Adrenal gland (tissue), 12 donors: Measurements from ENCODE around the gene SPNS2. TPM values are rescaled to one million over a fixed set of nuclear protein-coding genes. Genes with fewer than 3 reads are reported as not detected.

Experiments
- DNase-seq, 7 donors: peaks; one replicate each; pipeline ENCODE4 v3.0.0-alpha.2; 2019 to 2020
- H3K27ac ChIP-seq, 5 donors: fragments of 200-600 bp; sonication (generic) in 4 of 5; 1 replicate in 3 of 5; 2 replicates in 2 of 5; pipeline versions ENCODE4 v1.5.1 to v1.8.0; 2016 to 2020; ENCODE audit warnings: mild to moderate bottlenecking in 1 of 5
- H3K27me3 ChIP-seq: fragments of 200-600 bp; 2 replicates; pipeline ENCODE4 v1.8.0; 2021
- H3K36me3 ChIP-seq, 2 donors: fragments of 200-600 bp; replicated peaks in 1 of 2; 1 replicate in 1 of 2; 2 replicates in 1 of 2; pipeline versions ENCODE4 v1.5.1 to v1.8.0; 2018 to 2022
- H3K4me1 ChIP-seq, 2 donors: fragments of 200-600 bp; replicated peaks in 1 of 2; 1 replicate in 1 of 2; 2 replicates in 1 of 2; pipeline versions ENCODE4 v1.5.1 to v1.8.0; 2018 to 2021
- H3K4me3 ChIP-seq, 4 donors: fragments of 200-600 bp; sonication (generic) in 3 of 4; one replicate each; pipeline ENCODE4 v1.5.1; 2016 to 2018
- H3K9me3 ChIP-seq, 3 donors: fragments of 200-600 bp; sonication (generic) in 1 of 3; replicated peaks in 1 of 3; 1 replicate in 2 of 3; 2 replicates in 1 of 3; pipeline versions ENCODE4 v1.5.1 to v1.8.0; 2016 to 2021
- POLR2A ChIP-seq, 2 donors: fragments of 450-650 bp; IDR thresholded peaks; one replicate each; pipeline ENCODE4 v1.6.1; 2017; ENCODE audit warnings: antibody characterized with exemption in 2 of 2, mild to moderate bottlenecking in 2 of 2, moderate library complexity in 1 of 2
- WGBS, 4 donors: extraction: QIAGEN DNeasy Blood & Tissue Kit in 2 of 4; methylation state at CpG; one replicate each; pipeline versions ENCODE4 v1.1.5 to v1.1.7; 2013 to 2017; 5-methylcytosine and 5-hydroxymethylcytosine counted together
- intact Hi-C, 2 donors: fragments of 100-400 bp; cut with DNase I; formaldehyde crosslinking; loops; one replicate each; pipeline versions ENCODE4 v1.14.1 to v1.15.0; 2022 to 2023
- polyA plus RNA-seq, 3 donors: library from polyadenylated mRNA; stranded (reverse); fragments of 200-250 nt in 2 of 3; fragments of 350-450 nt in 1 of 3; fragmentation: Illumina TruSeq in 1 of 3; extraction: RNeasy Lipid Tissue Mini Kit (QIAGEN cat#74804) in 1 of 3; gene quantifications; one replicate each; pipeline ENCODE4 v1.2.3, GENCODE V29; 2013 to 2014
- total RNA-seq, 9 donors: library from RNA; depleted of rRNA in 4 of 9; stranded (reverse); fragments of >200 nt in 4 of 9; fragments of 120-200 nt in 1 of 9; fragmentation: NEBNext Ultra II Directional in 1 of 9; extraction: Animal tissue kit (Norgen Biotek cat#: 25700) in 1 of 9; gene quantifications; one replicate each; pipeline versions ENCODE4 v1.1.0 to v1.2.4, GENCODE V29; 2013 to 2023
- TF ChIP-seq, protein P1 (sequence below), 6 experiments: fragments of 450-650 bp in 4 of 6; fragments of 200-600 bp in 2 of 6; sonication (generic) in 1 of 6; IDR thresholded peaks; 1 replicate in 5 of 6; 2 replicates in 1 of 6; pipeline versions ENCODE4 v1.5.1 to v1.8.0; 2016 to 2021; ENCODE audit warnings: antibody characterized with exemption in 6 of 6, mild to moderate bottlenecking in 2 of 6, moderate library complexity in 1 of 6
- donor health status: healthy with polysubstance abuse.
- donor health status: Bipolar disorder and iron deficiency.
- donor health status: DM: yes; HTN: yes; CAD: no.
- donor health status: DM: no; HTN: no; CAD: no.
- donor health status: DM: no; HTN: no; CAD: no.
- donor health status: DM: yes; HTN: yes; CAD: no.

The SPNS2 gene
- total and polyA plus RNA-seq, 12 donors = 0.90 to 25.1 (median 7.7) TPM

DNA sequence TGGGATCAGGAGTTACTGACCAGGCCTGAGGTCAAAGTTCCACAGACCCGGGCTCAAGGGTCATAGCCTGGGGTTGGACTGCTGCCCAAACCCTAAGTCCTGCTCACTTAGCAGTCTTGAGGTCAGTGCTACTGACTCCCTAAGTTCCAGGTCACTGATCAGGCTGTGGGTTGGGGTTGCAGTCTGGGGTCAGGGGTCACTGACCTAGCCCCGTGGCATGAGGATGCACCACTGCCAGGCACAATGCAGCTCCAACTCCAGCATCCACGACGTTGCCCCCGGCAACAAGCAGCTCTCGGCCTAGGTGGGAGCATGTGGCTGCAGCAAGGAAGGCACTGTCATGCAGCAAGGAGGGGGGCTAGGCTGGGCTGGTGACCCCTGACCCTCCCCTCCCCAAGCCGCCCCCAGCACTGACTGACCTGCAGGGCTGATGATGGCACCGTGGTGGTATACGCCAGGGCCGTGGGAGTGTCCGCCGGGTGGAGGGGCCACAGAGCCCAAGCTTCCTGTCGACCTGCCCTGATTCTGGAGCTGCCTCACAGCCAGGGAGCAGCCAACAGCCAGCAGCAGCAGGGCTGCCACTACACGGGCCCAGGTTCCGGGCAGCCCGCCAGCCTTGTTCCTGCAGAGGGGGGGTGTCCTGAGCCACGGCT, 60.6 kb downstream of the SPNS2 start:
- intact Hi-C loops = no loop called here
- no peak for DNase-seq
- Histone ChIP-seq H3K36me3 (no peaks in the 10 kb centered on the region), H3K4me1 (peaks cover 13 to 21% of the 10 kb centered on the region in 2 donors), H3K27me3 (no peaks in the 10 kb centered on the region), H3K4me3 (no peak overlapping the region), H3K27ac (no peak overlapping the region), H3K9me3 (no peaks in the 10 kb centered on the region)
- TF ChIP-seq, protein P1, sequence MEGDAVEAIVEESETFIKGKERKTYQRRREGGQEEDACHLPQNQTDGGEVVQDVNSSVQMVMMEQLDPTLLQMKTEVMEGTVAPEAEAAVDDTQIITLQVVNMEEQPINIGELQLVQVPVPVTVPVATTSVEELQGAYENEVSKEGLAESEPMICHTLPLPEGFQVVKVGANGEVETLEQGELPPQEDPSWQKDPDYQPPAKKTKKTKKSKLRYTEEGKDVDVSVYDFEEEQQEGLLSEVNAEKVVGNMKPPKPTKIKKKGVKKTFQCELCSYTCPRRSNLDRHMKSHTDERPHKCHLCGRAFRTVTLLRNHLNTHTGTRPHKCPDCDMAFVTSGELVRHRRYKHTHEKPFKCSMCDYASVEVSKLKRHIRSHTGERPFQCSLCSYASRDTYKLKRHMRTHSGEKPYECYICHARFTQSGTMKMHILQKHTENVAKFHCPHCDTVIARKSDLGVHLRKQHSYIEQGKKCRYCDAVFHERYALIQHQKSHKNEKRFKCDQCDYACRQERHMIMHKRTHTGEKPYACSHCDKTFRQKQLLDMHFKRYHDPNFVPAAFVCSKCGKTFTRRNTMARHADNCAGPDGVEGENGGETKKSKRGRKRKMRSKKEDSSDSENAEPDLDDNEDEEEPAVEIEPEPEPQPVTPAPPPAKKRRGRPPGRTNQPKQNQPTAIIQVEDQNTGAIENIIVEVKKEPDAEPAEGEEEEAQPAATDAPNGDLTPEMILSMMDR (IDR thresholded peaks at IDR 0.05) = no peak
- 57 to 70% (median 57%) methylated on average over 12 to 17 of the region's 17 CpGs; no CpG with 5 or more reads in 1 of the 4 donors for WGBS, 4 donors

DNA sequence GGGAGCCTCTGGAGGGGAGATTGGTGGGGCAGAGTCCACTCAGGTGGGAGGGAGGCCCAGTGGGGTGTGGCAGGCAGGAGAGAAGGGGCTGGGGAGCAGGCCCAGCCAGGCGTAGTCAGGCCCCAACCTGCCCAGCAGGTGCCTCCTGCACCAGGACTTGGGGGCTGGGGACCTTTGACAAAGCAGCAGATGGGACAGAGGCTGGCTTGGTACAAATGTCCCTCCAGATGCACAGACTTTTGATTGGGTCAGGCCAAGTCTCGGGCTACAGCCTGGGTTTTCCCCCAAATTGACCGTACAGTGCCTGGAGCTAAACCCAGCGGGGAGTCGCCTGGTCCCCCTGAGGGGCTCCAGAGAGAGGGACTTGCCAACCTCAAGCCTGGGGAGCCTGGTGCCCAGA, 61.3 kb downstream of the SPNS2 start:
- WGBS, 4 donors = 94 to 96% (median 96%) methylated on average over 3 to 5 of the region's 5 CpGs; no CpG with 5 or more reads in 1 of the 4 donors
- DNase-seq = no peak
- Histone ChIP-seq H3K9me3 (no peaks in the 10 kb centered on the region), H3K27me3 (no peaks in the 10 kb centered on the region), H3K36me3 (no peaks in the 10 kb centered on the region), H3K4me3 (no peak overlapping the region), H3K4me1 (peaks cover 6 to 15% of the 10 kb centered on the region in 2 donors), H3K27ac (no peak overlapping the region)
- intact Hi-C loops = no loop called here
- TF ChIP-seq, protein P1 (IDR thresholded peaks at IDR 0.05) = no peak
- TF ChIP-seq POLR2A (IDR thresholded peaks at IDR 0.05) = no peak

DNA sequence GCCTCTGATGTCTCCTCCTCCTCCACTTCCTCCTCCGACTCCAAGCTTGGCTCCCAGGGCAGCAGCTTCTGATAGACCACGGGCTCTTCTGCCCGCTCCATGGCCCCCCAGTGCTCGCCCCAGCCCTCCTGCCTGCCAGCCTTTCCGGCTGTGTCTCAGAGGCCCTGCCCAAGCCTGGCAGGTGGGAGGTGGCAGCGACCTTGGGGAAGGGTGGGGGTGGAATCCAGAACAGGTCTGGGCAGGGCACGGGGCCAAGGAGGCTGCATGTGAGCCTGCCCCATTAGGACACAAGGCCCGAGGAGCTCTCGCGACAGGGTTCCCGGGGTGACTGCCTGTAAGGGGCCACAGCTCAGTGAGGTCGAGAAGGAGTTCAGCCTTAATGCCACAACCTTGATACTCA, 61.7 kb downstream of the SPNS2 start, which contains the start of gene GGT6:
Gene GGT6, minus strand, starts transcription at position 157 of the 400 bp plus-strand sequence. Its CDS starts 56 bp downstream, at position 101.
- intact Hi-C loops = no loop called here
- TF ChIP-seq, protein P1 (IDR thresholded peaks at IDR 0.05) = no peak
- TF ChIP-seq POLR2A (IDR thresholded peaks at IDR 0.05) = no peak
- H3K4me3 ChIP-seq = no peak within 1 kb of the TSS
- H3K36me3 ChIP-seq = no peaks in the 10 kb centered on the region
- DNase-seq = peak in 3 of 7 donors; percentile 62 to 65 (median 63)
- WGBS, 4 donors = 56 to 74% (median 67%) methylated on average over 8 to 12 of the region's 12 CpGs
- H3K9me3 ChIP-seq = no peaks in the 10 kb centered on the region
- H3K4me1 ChIP-seq = peaks cover 5 to 16% of the 10 kb centered on the region in 2 donors
- H3K27me3 ChIP-seq = no peaks in the 10 kb centered on the region
- H3K27ac ChIP-seq = peak within 1 kb of the TSS in 2 of 5 donors; percentile 47 to 49

DNA sequence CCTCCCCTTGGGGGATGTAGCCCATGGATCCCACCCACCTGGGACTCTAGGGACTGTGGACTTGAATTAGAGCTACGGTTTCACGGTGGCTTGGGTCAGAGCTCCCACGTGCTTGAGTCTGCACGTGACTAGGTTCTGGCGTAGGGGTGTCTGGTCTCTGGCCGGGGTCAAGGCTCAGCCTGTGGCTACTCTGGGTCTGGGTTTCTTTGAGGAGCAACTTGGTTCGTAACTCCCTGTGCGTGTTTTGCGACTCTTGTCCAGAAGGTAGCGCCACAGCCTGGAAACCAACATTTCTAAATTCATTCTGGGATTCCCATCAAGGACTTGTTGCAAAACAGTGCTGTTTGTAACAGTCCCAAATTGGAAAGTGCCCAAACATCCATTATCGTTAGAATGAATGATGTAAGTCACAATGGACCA, 62.2 kb downstream of the SPNS2 start:
- Histone ChIP-seq H3K4me1 (peaks cover 2 to 17% of the 10 kb centered on the region in 2 donors), H3K27ac (peak overlapping the region in 2 of 5 donors; percentile 47 to 49), H3K27me3 (no peaks in the 10 kb centered on the region), H3K9me3 (no peaks in the 10 kb centered on the region), H3K4me3 (no peak overlapping the region), H3K36me3 (no peaks in the 10 kb centered on the region)
- TF ChIP-seq, protein P1 (IDR thresholded peaks at IDR 0.05) = peak in 4 of 6 experiments; percentile 34 to 46 (median 38)
- no peak for TF ChIP-seq POLR2A (IDR thresholded peaks at IDR 0.05)
- WGBS, 4 donors = 38 to 50% (median 42%) methylated on average over 5 to 11 of the region's 11 CpGs
- intact Hi-C loops = no loop called here
- peak in 6 of 7 donors; percentile 58 to 83 (median 78) for DNase-seq
